HepG2 (cell line): ENCODE measurements around the gene CHP1. TPM values are rescaled to one million over a fixed set of nuclear protein-coding genes. Genes with fewer than 3 reads are reported as not detected.

Experiments
- ARID3A ChIP-seq: IDR thresholded peaks from 2 replicates; pipeline ENCODE4 v1.6.1; 2012; ENCODE audit warnings: low read depth, low read length, improper control_type of control experiment
- ARNTL ChIP-seq: sonication (generic); formaldehyde crosslinking; IDR thresholded peaks from 2 replicates; pipeline ENCODE4 v1.4.0; 2020; ENCODE audit warnings: mild to moderate bottlenecking, missing genetic modification reagents
- ASH2L ChIP-seq: fragments of 300-600, 200-600 bp; sonication (generic); IDR thresholded peaks from 2 replicates; pipeline ENCODE4 v1.7.0; 2017; ENCODE audit warnings: low read depth, mild to moderate bottlenecking, moderate library complexity, mixed read lengths, low read length; ENCODE audit not compliant: insufficient read length
- CEBPZ ChIP-seq: IDR thresholded peaks from 2 replicates; pipeline ENCODE4 v1.6.1; 2012; ENCODE audit warnings: low read length, improper control_type of control experiment
- KDM5B ChIP-seq: sonication (generic); formaldehyde crosslinking; IDR thresholded peaks from 2 replicates; pipeline ENCODE4 v1.4.0; 2020; ENCODE audit warnings: missing genetic modification reagents, mild to moderate bottlenecking, borderline replicate concordance
- LCORL ChIP-seq, 2 experiments: fragments of 450-650 bp in 1 of 2; sonication (generic) in 1 of 2; formaldehyde crosslinking in 1 of 2; IDR thresholded peaks; 2 replicates each; pipeline versions ENCODE4 v1.5.0 to v1.6.1; 2017 to 2020; ENCODE audit warnings: antibody characterized with exemption in 1 of 2, missing genetic modification reagents in 1 of 2
- MBNL3 ChIP-seq: fragments of 250-450 bp; sonication (Bioruptor Pico); conservative IDR thresholded peaks from 2 replicates; pipeline ENCODE4 v1.8.0; 2022; ENCODE audit warnings: mild to moderate bottlenecking, inconsistent platforms
- MED8 ChIP-seq: sonication (generic); formaldehyde crosslinking; IDR thresholded peaks from 2 replicates; pipeline ENCODE4 v1.8.1; 2023; ENCODE audit warnings: mild to moderate bottlenecking, missing genetic modification reagents; ENCODE audit not compliant: insufficient replicate concordance
- SIX4 ChIP-seq: sonication (generic); formaldehyde crosslinking; IDR thresholded peaks from 2 replicates; pipeline ENCODE4 v1.4.0; 2020; ENCODE audit warnings: missing genetic modification reagents
- SP1 ChIP-seq, 2 experiments: fragments of 450-650 bp in 1 of 2; sonication (generic) in 1 of 2; formaldehyde crosslinking in 1 of 2; IDR thresholded peaks; 2 replicates each; pipeline versions ENCODE4 v1.4.0 to v1.6.1; 2016 to 2020; ENCODE audit warnings: missing genetic modification reagents in 1 of 2
- TARDBP ChIP-seq: sonication (generic); formaldehyde crosslinking; IDR thresholded peaks from 2 replicates; pipeline ENCODE4 v1.8.0; 2022; ENCODE audit warnings: mild to moderate bottlenecking, missing genetic modification reagents
- TEAD2 ChIP-seq: sonication (generic); formaldehyde crosslinking; IDR thresholded peaks from 2 replicates; pipeline ENCODE4 v1.9.0; 2021; ENCODE audit warnings: missing genetic modification reagents
- TOPORS ChIP-seq: sonication (generic); formaldehyde crosslinking; IDR thresholded peaks from 2 replicates; pipeline ENCODE4 v1.8.0; 2023; ENCODE audit warnings: mild to moderate bottlenecking, missing genetic modification reagents
- ZBTB34 ChIP-seq: sonication (generic); formaldehyde crosslinking; IDR thresholded peaks from 2 replicates; pipeline ENCODE4 v1.8.0; 2022; ENCODE audit warnings: mild to moderate bottlenecking, missing genetic modification reagents
- ZNF335 ChIP-seq: sonication (generic); formaldehyde crosslinking; IDR thresholded peaks from 2 replicates; pipeline ENCODE4 v1.4.0; 2020; ENCODE audit warnings: missing genetic modification reagents
- ZNF33A ChIP-seq: sonication (generic); formaldehyde crosslinking; IDR thresholded peaks from 2 replicates; pipeline ENCODE4 v1.5.1; 2020; ENCODE audit warnings: missing genetic modification reagents, mild to moderate bottlenecking, moderate library complexity, borderline replicate concordance
- ZNF362 ChIP-seq: sonication (generic); formaldehyde crosslinking; IDR thresholded peaks from 2 replicates; pipeline ENCODE4 v1.4.0; 2020; ENCODE audit warnings: missing genetic modification reagents, mild to moderate bottlenecking, borderline replicate concordance
- ZNF556 ChIP-seq: sonication (generic); formaldehyde crosslinking; IDR thresholded peaks from 2 replicates; pipeline ENCODE4 v1.4.0; 2020; ENCODE audit warnings: mild to moderate bottlenecking, missing genetic modification reagents, borderline replicate concordance
- ZNF570 ChIP-seq: sonication (generic); formaldehyde crosslinking; IDR thresholded peaks from 2 replicates; pipeline ENCODE4 v1.4.0; 2020; ENCODE audit warnings: mild to moderate bottlenecking, missing genetic modification reagents, borderline replicate concordance
- polyA plus RNA-seq, 8 experiments: library from polyadenylated mRNA; depleted of rRNA in 3 of 8; stranded (reverse) in 7 of 8; unstranded in 1 of 8; fragments of >200 nt; fragmentation: Illumina TruSeq in 4 of 8; extraction: Trizol in 4 of 8; gene quantifications; 2 replicates each; pipeline versions ENCODE4 v1.2.1 to v1.2.3, GENCODE V29; 2011 to 2016; ENCODE audit warnings: low read depth in 4 of 8, missing spikeins in 1 of 8, mixed read lengths in 1 of 8; ENCODE audit not compliant: insufficient read depth in 1 of 8
- total RNA-seq, 5 experiments: library from RNA; depleted of rRNA; stranded (reverse); fragments of >200 nt; fragmentation: Illumina TruSeq; extraction: Trizol; gene quantifications; 2 replicates each; pipeline ENCODE4 v1.2.3, GENCODE V29; 2016; ENCODE audit warnings: low read depth in 1 of 5
- TF ChIP-seq, protein P1 (sequence below): sonication (generic); formaldehyde crosslinking; IDR thresholded peaks from 2 replicates; pipeline ENCODE4 v1.4.0; 2020; ENCODE audit warnings: missing genetic modification reagents

The CHP1 gene
- total and polyA plus RNA-seq, 2 of the 13 experiments (the other 11 are each of a cell fraction or from before 2014, with no cell fraction given): 49.6 to 76.4 TPM

- TF ChIP-seq CEBPZ (no peak), ARID3A (no peak), TEAD2 (no peak), ZNF570 (CRISPR knock-in tag) (no peak), ZNF33A (CRISPR knock-in tag) (no peak), ARNTL (CRISPR knock-in tag) (no peak), TOPORS (CRISPR knock-in tag) (no peak), ZNF556 (CRISPR knock-in tag) (no peak), SP1 (IDR thresholded peaks at IDR 0.05) (no peak), SP1 (CRISPR knock-in tag; IDR thresholded peaks at IDR 0.05) (no peak), ZNF362 (no peak), ASH2L (peak; percentile 35), KDM5B (CRISPR knock-in tag) (no peak), ZNF335 (CRISPR knock-in tag) (no peak), SIX4 (CRISPR knock-in tag) (peak; percentile 90), MBNL3 (CRISPR knock-in tag) (no peak), MED8 (CRISPR knock-in tag) (no peak), ZBTB34 (CRISPR knock-in tag) (no peak; the same call in 1 of the 2 replicates), TARDBP (CRISPR knock-in tag) (no peak; the same call in 1 of the 2 replicates), LCORL (IDR thresholded peaks at IDR 0.05) (peak; percentile 97), LCORL (CRISPR knock-in tag; IDR thresholded peaks at IDR 0.05) (peak; percentile 48; the same call in 1 of the 2 replicates)
- TF ChIP-seq, protein P1, sequence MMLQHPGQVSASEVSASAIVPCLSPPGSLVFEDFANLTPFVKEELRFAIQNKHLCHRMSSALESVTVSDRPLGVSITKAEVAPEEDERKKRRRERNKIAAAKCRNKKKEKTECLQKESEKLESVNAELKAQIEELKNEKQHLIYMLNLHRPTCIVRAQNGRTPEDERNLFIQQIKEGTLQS (CRISPR knock-in tag): no peak
Observed at GRCh38 chr15:41241221-41241964, 10.3 kb downstream of the CHP1 start (continued).
